Measurements from ENCODE around the gene TRAPPC10. TPM values are rescaled to one million over a fixed set of nuclear protein-coding genes. Genes with fewer than 3 reads are reported as not detected.

TRAPPC10 gene
- total and polyA plus RNA-seq, 10 of the 15 experiments (the other 5 are each of a cell fraction or from before 2014, with no cell fraction given) = 1.1 to 39.6 (median 28.2) TPM

DNA sequence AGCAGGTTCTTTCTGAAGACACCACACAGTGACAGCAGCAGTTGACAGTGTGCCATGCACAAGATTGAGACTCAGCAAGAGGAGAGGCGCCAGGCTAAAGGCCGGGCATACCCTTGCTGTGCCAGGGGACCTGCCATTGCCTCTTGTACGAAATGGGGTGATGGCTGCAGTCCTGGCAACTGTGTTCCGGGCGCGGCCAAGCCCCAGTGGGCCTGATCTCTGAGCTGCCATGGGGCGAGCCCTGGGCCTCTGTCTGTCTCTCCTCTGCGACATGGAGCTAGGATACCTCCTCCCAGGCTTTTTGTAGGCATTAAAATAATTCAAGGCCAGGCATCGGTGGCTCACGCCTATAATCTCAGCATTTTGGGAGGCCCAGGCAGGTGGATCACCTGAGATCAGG lies 9.6 kb upstream of the TRAPPC10 start:
- Histone ChIP-seq H3K4me1 (ENCODE audit: control insufficient read depth, insufficient read depth, low read length) (no peaks in the 10 kb centered on the region), H3K4me2 (ENCODE audit: control insufficient read depth, insufficient read depth) (no peak overlapping the region), H2AFZ (ENCODE audit: control insufficient read depth, low read depth, low read length) (no peak overlapping the region), H3K27ac (ENCODE audit: control insufficient read depth, insufficient read depth) (no peak overlapping the region), H3K79me2 (ENCODE audit: control insufficient read depth, insufficient read depth, low read length) (no peaks in the 10 kb centered on the region), H3K27me3 (replicated peaks in 1 of 2; ENCODE audit: control insufficient read depth in 2 of 2, insufficient read depth in 2 of 2, low read length in 1 of 2) (peaks cover 0 to 1% of the 10 kb centered on the region in 2 experiments; a peak in 1 of 4 replicates), H4K20me1 (ENCODE audit: control insufficient read depth, insufficient read depth) (no peaks in the 10 kb centered on the region), H3K9me3 (replicated peaks; ENCODE audit: control insufficient read depth, insufficient read depth, low read length) (no peaks in the 10 kb centered on the region), H3K36me3 (ENCODE audit: control insufficient read depth in 2 of 2, insufficient read depth in 2 of 2, low read length in 1 of 2) (no peaks in the 10 kb centered on the region), H3K4me3 (no peak overlapping the region), H3K9ac (ENCODE audit: control insufficient read depth, insufficient read depth, low read length) (no peak overlapping the region)
- no peak for FAIRE-seq
- ChIA-PET CTCF (no interaction called here), POLR2A (no interaction called here), SMC1A (ENCODE audit: uncharacterized antibody, unreplicated experiment) (no interaction called here), RAD21 (ENCODE audit: unreplicated experiment) (no interaction called here)
- in situ Hi-C loops (cut with MboI) = no loop called here
- 66% methylated on average over 10 of the region's 10 CpGs for WGBS (ENCODE audit: insufficient coverage, insufficient replicate concordance, low lambda C conversion rate, missing lambda C conversion rate)
- intact Hi-C loops (cut with micrococcal nuclease; ENCODE audit: unreplicated experiment) = no loop called here
- no TSS peak for BruUV-seq (replicated peaks)
- no peak for DNase-seq (ENCODE audit: low read depth, low spot score)
- no peak for ATAC-seq
- TF ChIP-seq EP300 (IDR thresholded peaks at IDR 0.05; ENCODE audit: borderline replicate concordance in 1 of 2, control insufficient read depth in 1 of 2, low read depth in 2 of 2, low read length in 2 of 2) (no peak), NFIC (IDR thresholded peaks at IDR 0.05; ENCODE audit: low read depth, low read length) (no peak), SREBF2 (IDR thresholded peaks at IDR 0.05; ENCODE audit: low read length) (no peak), NR2C2 (IDR thresholded peaks at IDR 0.05; ENCODE audit: borderline replicate concordance, control insufficient read depth, insufficient read length, low read depth) (no peak), CHD1 (IDR thresholded peaks at IDR 0.05; ENCODE audit: low read depth, low read length) (no peak), SMAD5 (IDR thresholded peaks at IDR 0.05; ENCODE audit: low read depth) (no peak), ZSCAN29 (IDR thresholded peaks at IDR 0.05) (no peak), CREM (IDR thresholded peaks at IDR 0.05; ENCODE audit: low read depth) (no peak), BHLHE40 (IDR thresholded peaks at IDR 0.05; ENCODE audit: borderline replicate concordance in 1 of 2, low read depth in 2 of 2, low read length in 1 of 2) (no peak), ZZZ3 (IDR thresholded peaks at IDR 0.05; ENCODE audit: control insufficient read depth, insufficient read length, low read depth) (no peak)
- TF ChIP-seq, protein P1, sequence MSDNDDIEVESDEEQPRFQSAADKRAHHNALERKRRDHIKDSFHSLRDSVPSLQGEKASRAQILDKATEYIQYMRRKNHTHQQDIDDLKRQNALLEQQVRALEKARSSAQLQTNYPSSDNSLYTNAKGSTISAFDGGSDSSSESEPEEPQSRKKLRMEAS (IDR thresholded peaks at IDR 0.05; ENCODE audit: low read depth, low read length) = no peak
- TF ChIP-seq, protein P2, sequence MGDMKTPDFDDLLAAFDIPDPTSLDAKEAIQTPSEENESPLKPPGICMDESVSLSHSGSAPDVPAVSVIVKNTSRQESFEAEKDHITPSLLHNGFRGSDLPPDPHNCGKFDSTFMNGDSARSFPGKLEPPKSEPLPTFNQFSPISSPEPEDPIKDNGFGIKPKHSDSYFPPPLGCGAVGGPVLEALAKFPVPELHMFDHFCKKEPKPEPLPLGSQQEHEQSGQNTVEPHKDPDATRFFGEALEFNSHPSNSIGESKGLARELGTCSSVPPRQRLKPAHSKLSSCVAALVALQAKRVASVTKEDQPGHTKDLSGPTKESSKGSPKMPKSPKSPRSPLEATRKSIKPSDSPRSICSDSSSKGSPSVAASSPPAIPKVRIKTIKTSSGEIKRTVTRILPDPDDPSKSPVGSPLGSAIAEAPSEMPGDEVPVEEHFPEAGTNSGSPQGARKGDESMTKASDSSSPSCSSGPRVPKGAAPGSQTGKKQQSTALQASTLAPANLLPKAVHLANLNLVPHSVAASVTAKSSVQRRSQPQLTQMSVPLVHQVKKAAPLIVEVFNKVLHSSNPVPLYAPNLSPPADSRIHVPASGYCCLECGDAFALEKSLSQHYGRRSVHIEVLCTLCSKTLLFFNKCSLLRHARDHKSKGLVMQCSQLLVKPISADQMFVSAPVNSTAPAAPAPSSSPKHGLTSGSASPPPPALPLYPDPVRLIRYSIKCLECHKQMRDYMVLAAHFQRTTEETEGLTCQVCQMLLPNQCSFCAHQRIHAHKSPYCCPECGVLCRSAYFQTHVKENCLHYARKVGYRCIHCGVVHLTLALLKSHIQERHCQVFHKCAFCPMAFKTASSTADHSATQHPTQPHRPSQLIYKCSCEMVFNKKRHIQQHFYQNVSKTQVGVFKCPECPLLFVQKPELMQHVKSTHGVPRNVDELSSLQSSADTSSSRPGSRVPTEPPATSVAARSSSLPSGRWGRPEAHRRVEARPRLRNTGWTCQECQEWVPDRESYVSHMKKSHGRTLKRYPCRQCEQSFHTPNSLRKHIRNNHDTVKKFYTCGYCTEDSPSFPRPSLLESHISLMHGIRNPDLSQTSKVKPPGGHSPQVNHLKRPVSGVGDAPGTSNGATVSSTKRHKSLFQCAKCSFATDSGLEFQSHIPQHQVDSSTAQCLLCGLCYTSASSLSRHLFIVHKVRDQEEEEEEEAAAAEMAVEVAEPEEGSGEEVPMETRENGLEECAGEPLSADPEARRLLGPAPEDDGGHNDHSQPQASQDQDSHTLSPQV (IDR thresholded peaks at IDR 0.05) = no peak
- TF ChIP-seq, protein P3, sequence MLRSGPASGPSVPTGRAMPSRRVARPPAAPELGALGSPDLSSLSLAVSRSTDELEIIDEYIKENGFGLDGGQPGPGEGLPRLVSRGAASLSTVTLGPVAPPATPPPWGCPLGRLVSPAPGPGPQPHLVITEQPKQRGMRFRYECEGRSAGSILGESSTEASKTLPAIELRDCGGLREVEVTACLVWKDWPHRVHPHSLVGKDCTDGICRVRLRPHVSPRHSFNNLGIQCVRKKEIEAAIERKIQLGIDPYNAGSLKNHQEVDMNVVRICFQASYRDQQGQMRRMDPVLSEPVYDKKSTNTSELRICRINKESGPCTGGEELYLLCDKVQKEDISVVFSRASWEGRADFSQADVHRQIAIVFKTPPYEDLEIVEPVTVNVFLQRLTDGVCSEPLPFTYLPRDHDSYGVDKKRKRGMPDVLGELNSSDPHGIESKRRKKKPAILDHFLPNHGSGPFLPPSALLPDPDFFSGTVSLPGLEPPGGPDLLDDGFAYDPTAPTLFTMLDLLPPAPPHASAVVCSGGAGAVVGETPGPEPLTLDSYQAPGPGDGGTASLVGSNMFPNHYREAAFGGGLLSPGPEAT (IDR thresholded peaks at IDR 0.05; ENCODE audit: low read depth) = no peak
- TF ChIP-seq, protein P4, sequence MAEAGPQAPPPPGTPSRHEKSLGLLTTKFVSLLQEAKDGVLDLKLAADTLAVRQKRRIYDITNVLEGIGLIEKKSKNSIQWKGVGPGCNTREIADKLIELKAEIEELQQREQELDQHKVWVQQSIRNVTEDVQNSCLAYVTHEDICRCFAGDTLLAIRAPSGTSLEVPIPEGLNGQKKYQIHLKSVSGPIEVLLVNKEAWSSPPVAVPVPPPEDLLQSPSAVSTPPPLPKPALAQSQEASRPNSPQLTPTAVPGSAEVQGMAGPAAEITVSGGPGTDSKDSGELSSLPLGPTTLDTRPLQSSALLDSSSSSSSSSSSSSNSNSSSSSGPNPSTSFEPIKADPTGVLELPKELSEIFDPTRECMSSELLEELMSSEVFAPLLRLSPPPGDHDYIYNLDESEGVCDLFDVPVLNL (IDR thresholded peaks at IDR 0.05; ENCODE audit: low read depth, low read length) = no peak

Data from GM12878 (cell line).